ACC112 (cell line): ENCODE data around the gene ZNF891.

Experiments used
- H2AFZ ChIP-seq: fragments of 200-600 bp; sonication (generic); one replicate; pipeline ENCODE4 v1.6.0; 2017; ENCODE audit warnings: antibody characterized with exemption, low read length; ENCODE audit not compliant: unreplicated experiment
- H3K27ac ChIP-seq: fragments of 200-600 bp; sonication (generic); 2 replicates; pipeline ENCODE4 v1.5.1; 2014; ENCODE audit warnings: low read depth, mild to moderate bottlenecking, antibody characterized with exemption, low read length, moderate library complexity
- H3K27me3 ChIP-seq: fragments of 200-600 bp; sonication (generic); 2 replicates; pipeline ENCODE4 v1.6.1; 2014; ENCODE audit warnings: mild to moderate bottlenecking, antibody characterized with exemption, low read length, moderate library complexity, mixed read lengths; ENCODE audit not compliant: insufficient read depth
- H3K36me3 ChIP-seq: fragments of 200-600 bp; sonication (generic); 2 replicates; pipeline ENCODE4 v1.6.1; 2016; ENCODE audit warnings: mild to moderate bottlenecking, antibody characterized with exemption, low read length, moderate library complexity, mixed read lengths; ENCODE audit not compliant: insufficient read depth
- H3K4me1 ChIP-seq: fragments of 200-600 bp; sonication (generic); one replicate; pipeline ENCODE4 v1.6.1; 2016; ENCODE audit warnings: low read length, mixed read lengths; ENCODE audit not compliant: insufficient read depth, unreplicated experiment, control insufficient read depth
- H3K4me3 ChIP-seq: fragments of 200-600 bp; sonication (generic); 2 replicates; pipeline ENCODE4 v1.5.1; 2014; ENCODE audit warnings: mild to moderate bottlenecking, low read depth, low read length
- H3K79me2 ChIP-seq: fragments of 200-600 bp; sonication (generic); one replicate; pipeline ENCODE4 v1.6.0; 2016; ENCODE audit warnings: low read length; ENCODE audit not compliant: control insufficient read depth, unreplicated experiment, insufficient read depth

The ZNF891 gene

GRCh38 chr12:133130038-133130807, at the start of gene ZNF891, which contains the start of gene ZNF10:
Gene ZNF891, minus strand, starts transcription at chr12:133130274. Its CDS starts 8,356 bp downstream, at chr12:133121918.
Gene ZNF10, plus strand, starts transcription at chr12:133130627. Its CDS starts 13,866 bp downstream, at chr12:133144493.
- no peaks in the 10 kb centered on the region for H3K27me3 ChIP-seq
- peaks cover 4% of the 10 kb centered on the region for H3K4me1 ChIP-seq
- peaks cover 39% of the 10 kb centered on the region for H3K36me3 ChIP-seq
- H2AFZ ChIP-seq: peak within 1 kb of the TSS; percentile 96
- H3K79me2 ChIP-seq: peaks cover 17% of the 10 kb centered on the region
- H3K27ac ChIP-seq: peak within 1 kb of the TSS; percentile 93
- peak within 1 kb of the TSS; percentile 97 for H3K4me3 ChIP-seq

- 0 out of 2 replicates have a peak, but pooled peaks cover 2% of the 10 kb centered on the region for H3K36me3 ChIP-seq
- H3K4me1 ChIP-seq: no peaks in the 10 kb centered on the region
- H2AFZ ChIP-seq: no peak overlapping the region
- H3K27me3 ChIP-seq: no peaks in the 10 kb centered on the region
- no peak overlapping the region for H3K4me3 ChIP-seq
- H3K79me2 ChIP-seq: no peaks in the 10 kb centered on the region
- no peak overlapping the region for H3K27ac ChIP-seq
Observed at GRCh38 chr12:133174901-133175300, 44.8 kb upstream of the ZNF891 start.

GRCh38 chr12:133172491-133172890, 42.4 kb upstream of the ZNF891 start:
- 0 out of 2 replicates have a peak, but pooled peaks cover 2% of the 10 kb centered on the region for H3K36me3 ChIP-seq
- H3K4me1 ChIP-seq: no peaks in the 10 kb centered on the region
- no peaks in the 10 kb centered on the region for H3K79me2 ChIP-seq
- no peak overlapping the region for H3K4me3 ChIP-seq
- no peak overlapping the region for H3K27ac ChIP-seq
- H3K27me3 ChIP-seq: no peaks in the 10 kb centered on the region
- no peak overlapping the region for H2AFZ ChIP-seq

GRCh38 chr12:133165776-133166175, 35.7 kb upstream of the ZNF891 start:
- H3K79me2 ChIP-seq: no peaks in the 10 kb centered on the region
- H3K36me3 ChIP-seq: no peaks in the 10 kb centered on the region
- no peaks in the 10 kb centered on the region for H3K4me1 ChIP-seq
- no peak overlapping the region for H3K4me3 ChIP-seq
- no peaks in the 10 kb centered on the region for H3K27me3 ChIP-seq
- no peak overlapping the region for H2AFZ ChIP-seq
- no peak overlapping the region for H3K27ac ChIP-seq

GRCh38 chr12:133156125-133156690, 26.1 kb upstream of the ZNF891 start:
- Histone ChIP-seq H3K4me3 (no peak overlapping the region), H3K27ac (no peak overlapping the region), H3K27me3 (no peaks in the 10 kb centered on the region), H3K79me2 (no peaks in the 10 kb centered on the region), H3K36me3 (peaks cover 75% of the 10 kb centered on the region), H3K4me1 (no peaks in the 10 kb centered on the region), H2AFZ (no peak overlapping the region)

- H3K4me3 ChIP-seq: no peak overlapping the region
- H3K4me1 ChIP-seq: no peaks in the 10 kb centered on the region
- no peaks in the 10 kb centered on the region for H3K27me3 ChIP-seq
- no peak overlapping the region for H3K27ac ChIP-seq
- no peaks in the 10 kb centered on the region for H3K79me2 ChIP-seq
- no peak overlapping the region for H2AFZ ChIP-seq
- H3K36me3 ChIP-seq: peaks cover 80% of the 10 kb centered on the region
Observed at GRCh38 chr12:133145981-133146380, 15.9 kb upstream of the ZNF891 start.

- Histone ChIP-seq H3K27me3 (no peaks in the 10 kb centered on the region), H2AFZ (no peak overlapping the region), H3K79me2 (peaks cover 9% of the 10 kb centered on the region), H3K27ac (no peak overlapping the region), H3K4me1 (peaks cover 4% of the 10 kb centered on the region), H3K36me3 (peaks cover 71% of the 10 kb centered on the region), H3K4me3 (no peak overlapping the region)
Observed at GRCh38 chr12:133135747-133136146, 5.7 kb upstream of the ZNF891 start.

GRCh38 chr12:133130808-133131128, 694 bp upstream of the ZNF891 start:
- Histone ChIP-seq H3K27me3 (no peaks in the 10 kb centered on the region), H3K27ac (peak overlapping the region; percentile 93), H3K4me3 (peak overlapping the region; percentile 97), H2AFZ (peak overlapping the region; percentile 96), H3K79me2 (peaks cover 13% of the 10 kb centered on the region), H3K36me3 (peaks cover 39% of the 10 kb centered on the region), H3K4me1 (peaks cover 4% of the 10 kb centered on the region)

GRCh38 chr12:133129368-133130037, 571 bp downstream of the ZNF891 start:
- Histone ChIP-seq H3K4me1 (peaks cover 4% of the 10 kb centered on the region), H3K27ac (peak overlapping the region; percentile 93), H3K27me3 (no peaks in the 10 kb centered on the region), H3K79me2 (peaks cover 20% of the 10 kb centered on the region), H3K36me3 (peaks cover 39% of the 10 kb centered on the region), H2AFZ (peak overlapping the region; percentile 95), H3K4me3 (peak overlapping the region; percentile 97)

- Histone ChIP-seq H3K4me1 (no peaks in the 10 kb centered on the region), H3K36me3 (peaks cover 68% of the 10 kb centered on the region)
Observed at GRCh38 chr12:133124674-133125073, 5.4 kb downstream of the ZNF891 start.

More at GRCh38 chr12:133124674-133125073, 5.4 kb downstream of the ZNF891 start:
- Histone ChIP-seq H3K27ac (no peak overlapping the region), H2AFZ (no peak overlapping the region), H3K4me3 (no peak overlapping the region), H3K27me3 (no peaks in the 10 kb centered on the region), H3K79me2 (peaks cover 11% of the 10 kb centered on the region)
